ENCODE measurements around the gene SLC22A31. TPM values are rescaled to one million over a fixed set of nuclear protein-coding genes. Genes with fewer than 3 reads are reported as not detected.

SLC22A31 gene
- total RNA-seq, 1 experiment from 2014 or later: 4.5 TPM

DNA sequence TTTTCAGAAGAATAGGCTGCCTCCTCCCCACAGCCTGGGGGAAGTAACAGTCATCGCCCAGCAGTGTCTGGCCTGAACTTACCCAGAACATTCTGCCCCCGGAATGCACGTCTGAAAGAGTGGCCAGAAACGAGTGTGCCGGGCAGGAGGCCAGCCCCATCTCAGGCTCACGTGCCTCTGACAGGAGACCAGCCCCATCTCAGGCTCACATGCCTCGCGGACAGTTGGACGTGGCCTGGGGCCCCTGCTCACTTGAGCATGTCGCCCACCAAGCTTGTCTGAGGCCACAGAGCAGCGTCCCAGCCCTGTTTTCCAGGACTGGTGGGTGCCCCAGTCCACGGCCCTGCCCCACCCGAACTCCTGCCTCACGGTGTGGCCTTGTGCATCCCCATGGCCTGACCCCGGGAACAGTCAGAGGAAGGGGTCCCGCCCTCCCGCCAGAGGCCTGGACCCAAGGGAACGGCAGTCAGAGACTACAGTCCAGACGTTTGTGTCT is 45.1 kb downstream of the SLC22A31 start:
- Histone ChIP-seq H3K36me3 (ENCODE audit: control insufficient read depth, insufficient read depth, low read length) (no peaks in the 10 kb centered on the region), H3K27me3 (ENCODE audit: control insufficient read depth, insufficient read depth, low read length) (no peaks in the 10 kb centered on the region), H3K4me1 (ENCODE audit: control insufficient read depth, insufficient read depth, low read length) (no peaks in the 10 kb centered on the region), H3K9me3 (ENCODE audit: control insufficient read depth, insufficient read depth, low read depth, low read length) (no peaks in the 10 kb centered on the region), H3K4me3 (ENCODE audit: low read depth in 2 of 2, low read length in 2 of 2) (no peak overlapping the region), H3K27ac (ENCODE audit: low read length) (no peak overlapping the region)
- DNase-seq (ENCODE audit: low read depth, low spot score) (no peak), ATAC-seq (peak; percentile 29; the same call in 1 of the 2 replicates)
- no TSS peak for BruUV-seq (replicated peaks)
- CTCF ChIA-PET: no interaction called here
- POLR2A ChIA-PET: no interaction called here
- intact Hi-C loops (cut with micrococcal nuclease; ENCODE audit: unreplicated experiment) (no loop called here), in situ Hi-C loops (cut with HindIII; ENCODE audit: low pct_unique_long_range_greater_than_20kb, low sequenced_read_pairs) (no loop called here)
- TF ChIP-seq, protein P1, sequence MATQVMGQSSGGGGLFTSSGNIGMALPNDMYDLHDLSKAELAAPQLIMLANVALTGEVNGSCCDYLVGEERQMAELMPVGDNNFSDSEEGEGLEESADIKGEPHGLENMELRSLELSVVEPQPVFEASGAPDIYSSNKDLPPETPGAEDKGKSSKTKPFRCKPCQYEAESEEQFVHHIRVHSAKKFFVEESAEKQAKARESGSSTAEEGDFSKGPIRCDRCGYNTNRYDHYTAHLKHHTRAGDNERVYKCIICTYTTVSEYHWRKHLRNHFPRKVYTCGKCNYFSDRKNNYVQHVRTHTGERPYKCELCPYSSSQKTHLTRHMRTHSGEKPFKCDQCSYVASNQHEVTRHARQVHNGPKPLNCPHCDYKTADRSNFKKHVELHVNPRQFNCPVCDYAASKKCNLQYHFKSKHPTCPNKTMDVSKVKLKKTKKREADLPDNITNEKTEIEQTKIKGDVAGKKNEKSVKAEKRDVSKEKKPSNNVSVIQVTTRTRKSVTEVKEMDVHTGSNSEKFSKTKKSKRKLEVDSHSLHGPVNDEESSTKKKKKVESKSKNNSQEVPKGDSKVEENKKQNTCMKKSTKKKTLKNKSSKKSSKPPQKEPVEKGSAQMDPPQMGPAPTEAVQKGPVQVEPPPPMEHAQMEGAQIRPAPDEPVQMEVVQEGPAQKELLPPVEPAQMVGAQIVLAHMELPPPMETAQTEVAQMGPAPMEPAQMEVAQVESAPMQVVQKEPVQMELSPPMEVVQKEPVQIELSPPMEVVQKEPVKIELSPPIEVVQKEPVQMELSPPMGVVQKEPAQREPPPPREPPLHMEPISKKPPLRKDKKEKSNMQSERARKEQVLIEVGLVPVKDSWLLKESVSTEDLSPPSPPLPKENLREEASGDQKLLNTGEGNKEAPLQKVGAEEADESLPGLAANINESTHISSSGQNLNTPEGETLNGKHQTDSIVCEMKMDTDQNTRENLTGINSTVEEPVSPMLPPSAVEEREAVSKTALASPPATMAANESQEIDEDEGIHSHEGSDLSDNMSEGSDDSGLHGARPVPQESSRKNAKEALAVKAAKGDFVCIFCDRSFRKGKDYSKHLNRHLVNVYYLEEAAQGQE (IDR thresholded peaks at IDR 0.05; ENCODE audit: insufficient read depth in 1 of 2, low read depth in 2 of 2, low read length in 1 of 2): no peak
- TF ChIP-seq, protein P2, sequence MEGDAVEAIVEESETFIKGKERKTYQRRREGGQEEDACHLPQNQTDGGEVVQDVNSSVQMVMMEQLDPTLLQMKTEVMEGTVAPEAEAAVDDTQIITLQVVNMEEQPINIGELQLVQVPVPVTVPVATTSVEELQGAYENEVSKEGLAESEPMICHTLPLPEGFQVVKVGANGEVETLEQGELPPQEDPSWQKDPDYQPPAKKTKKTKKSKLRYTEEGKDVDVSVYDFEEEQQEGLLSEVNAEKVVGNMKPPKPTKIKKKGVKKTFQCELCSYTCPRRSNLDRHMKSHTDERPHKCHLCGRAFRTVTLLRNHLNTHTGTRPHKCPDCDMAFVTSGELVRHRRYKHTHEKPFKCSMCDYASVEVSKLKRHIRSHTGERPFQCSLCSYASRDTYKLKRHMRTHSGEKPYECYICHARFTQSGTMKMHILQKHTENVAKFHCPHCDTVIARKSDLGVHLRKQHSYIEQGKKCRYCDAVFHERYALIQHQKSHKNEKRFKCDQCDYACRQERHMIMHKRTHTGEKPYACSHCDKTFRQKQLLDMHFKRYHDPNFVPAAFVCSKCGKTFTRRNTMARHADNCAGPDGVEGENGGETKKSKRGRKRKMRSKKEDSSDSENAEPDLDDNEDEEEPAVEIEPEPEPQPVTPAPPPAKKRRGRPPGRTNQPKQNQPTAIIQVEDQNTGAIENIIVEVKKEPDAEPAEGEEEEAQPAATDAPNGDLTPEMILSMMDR (IDR thresholded peaks at IDR 0.05): no peak
- no peak for TF ChIP-seq TCF7L2 (IDR thresholded peaks at IDR 0.05; ENCODE audit: low read depth, low read length)
- no peak for TF ChIP-seq POLR2AphosphoS5 (IDR thresholded peaks at IDR 0.05; ENCODE audit: low read depth, low read length)
- no peak for TF ChIP-seq SIN3A (IDR thresholded peaks at IDR 0.05; ENCODE audit: borderline replicate concordance, insufficient read depth, low read depth, low read length)

DNA sequence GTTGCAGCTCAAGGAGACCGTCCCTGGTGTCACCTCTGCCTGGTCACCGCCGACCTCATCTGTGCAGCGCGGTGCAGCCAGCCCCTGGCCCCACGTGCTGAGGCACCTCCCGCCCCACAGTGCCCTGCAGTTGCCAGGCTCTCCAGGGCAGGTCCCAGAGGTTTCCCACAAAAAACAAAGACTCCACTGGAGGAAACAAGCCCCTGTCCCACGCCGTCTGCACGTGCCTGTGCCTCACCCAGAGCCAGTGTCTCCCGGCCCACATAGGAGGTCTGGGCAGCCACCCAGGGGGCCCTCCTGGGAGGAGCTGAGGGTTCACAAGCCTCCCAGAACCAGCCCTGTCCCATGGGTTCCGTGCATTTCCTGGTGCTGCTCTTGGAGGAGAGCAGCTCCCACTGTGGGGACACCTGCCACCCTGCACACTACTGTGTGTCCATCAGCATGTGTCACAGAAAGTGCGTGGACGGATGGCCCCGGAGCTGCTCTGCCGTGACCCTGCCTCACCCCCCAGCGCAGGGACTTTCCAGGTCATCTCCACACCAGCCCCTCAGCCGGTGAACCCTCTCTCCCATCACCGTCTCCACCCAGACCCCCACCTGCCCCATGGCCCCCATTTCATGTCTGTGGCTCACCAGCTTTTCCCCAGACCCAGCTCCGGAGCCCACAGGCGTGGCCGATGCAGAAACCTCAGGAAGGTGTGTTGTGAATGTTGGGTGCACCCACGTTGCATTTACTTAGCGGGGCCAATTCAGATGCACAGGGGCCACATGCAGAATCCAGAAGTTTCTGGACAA is 45.8 kb downstream of the SLC22A31 start:
- peak; percentile 57; the same call in 1 of the 2 replicates for ATAC-seq

More for the DNA sequence above, 45.8 kb downstream of the SLC22A31 start:
- CTCF ChIA-PET: interaction anchor here (0.8 kb wide), 1 partner anchor 213 kb away, joined by 3 read pairs; no protein-coding TSS in a partner anchor
- DNase-seq (ENCODE audit: low read depth, low spot score): no peak
- Histone ChIP-seq H3K4me1 (ENCODE audit: control insufficient read depth, insufficient read depth, low read length) (no peaks in the 10 kb centered on the region), H3K9me3 (ENCODE audit: control insufficient read depth, insufficient read depth, low read depth, low read length) (no peaks in the 10 kb centered on the region), H3K27me3 (ENCODE audit: control insufficient read depth, insufficient read depth, low read length) (no peaks in the 10 kb centered on the region), H3K36me3 (ENCODE audit: control insufficient read depth, insufficient read depth, low read length) (no peaks in the 10 kb centered on the region), H3K4me3 (ENCODE audit: low read depth in 2 of 2, low read length in 2 of 2) (no peak overlapping the region), H3K27ac (ENCODE audit: low read length) (no peak overlapping the region)
- POLR2A ChIA-PET: no interaction called here
- BruUV-seq (replicated peaks): no TSS peak
- in situ Hi-C loops (cut with HindIII; ENCODE audit: low pct_unique_long_range_greater_than_20kb, low sequenced_read_pairs): no loop called here
- intact Hi-C loops (cut with micrococcal nuclease; ENCODE audit: unreplicated experiment): no loop called here
- TF ChIP-seq, protein P2 (IDR thresholded peaks at IDR 0.05): no peak
- no peak for TF ChIP-seq SIN3A (IDR thresholded peaks at IDR 0.05; ENCODE audit: borderline replicate concordance, insufficient read depth, low read depth, low read length)
- TF ChIP-seq POLR2AphosphoS5 (IDR thresholded peaks at IDR 0.05; ENCODE audit: low read depth, low read length): no peak
- TF ChIP-seq, protein P1 (IDR thresholded peaks at IDR 0.05; ENCODE audit: insufficient read depth in 1 of 2, low read depth in 2 of 2, low read length in 1 of 2): no peak
- no peak for TF ChIP-seq TCF7L2 (IDR thresholded peaks at IDR 0.05; ENCODE audit: low read depth, low read length)
